Measurements from ENCODE around the gene ABHD12B.

DNA sequence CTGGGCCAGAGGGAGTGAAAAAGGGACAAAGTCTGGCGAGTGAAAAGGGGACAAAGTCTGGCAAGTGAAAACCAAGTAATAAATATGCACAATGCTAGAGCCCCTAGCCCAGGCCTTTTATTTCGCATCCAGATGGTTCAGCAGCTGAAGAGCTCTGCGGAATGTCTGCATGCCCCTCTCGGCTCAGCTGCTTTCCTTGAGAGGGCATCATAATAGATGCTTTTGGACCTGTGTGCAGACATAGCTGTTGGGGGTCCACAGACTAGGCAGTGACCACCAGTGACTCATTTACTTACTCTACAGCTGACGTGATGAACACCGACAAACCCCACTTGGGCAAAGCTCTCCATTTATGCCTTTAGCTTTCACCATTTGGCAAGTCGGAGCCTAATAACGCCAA, 45.2 kb upstream of the ABHD12B start:
- TF ChIP-seq, protein P1, sequence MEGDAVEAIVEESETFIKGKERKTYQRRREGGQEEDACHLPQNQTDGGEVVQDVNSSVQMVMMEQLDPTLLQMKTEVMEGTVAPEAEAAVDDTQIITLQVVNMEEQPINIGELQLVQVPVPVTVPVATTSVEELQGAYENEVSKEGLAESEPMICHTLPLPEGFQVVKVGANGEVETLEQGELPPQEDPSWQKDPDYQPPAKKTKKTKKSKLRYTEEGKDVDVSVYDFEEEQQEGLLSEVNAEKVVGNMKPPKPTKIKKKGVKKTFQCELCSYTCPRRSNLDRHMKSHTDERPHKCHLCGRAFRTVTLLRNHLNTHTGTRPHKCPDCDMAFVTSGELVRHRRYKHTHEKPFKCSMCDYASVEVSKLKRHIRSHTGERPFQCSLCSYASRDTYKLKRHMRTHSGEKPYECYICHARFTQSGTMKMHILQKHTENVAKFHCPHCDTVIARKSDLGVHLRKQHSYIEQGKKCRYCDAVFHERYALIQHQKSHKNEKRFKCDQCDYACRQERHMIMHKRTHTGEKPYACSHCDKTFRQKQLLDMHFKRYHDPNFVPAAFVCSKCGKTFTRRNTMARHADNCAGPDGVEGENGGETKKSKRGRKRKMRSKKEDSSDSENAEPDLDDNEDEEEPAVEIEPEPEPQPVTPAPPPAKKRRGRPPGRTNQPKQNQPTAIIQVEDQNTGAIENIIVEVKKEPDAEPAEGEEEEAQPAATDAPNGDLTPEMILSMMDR (conservative IDR thresholded peaks at IDR 0.05), result no peak
- TF ChIP-seq EZH2 (IDR thresholded peaks at IDR 0.05; ENCODE audit: low read depth), result no peak

All from PC-9 (cell line).